Superior temporal gyrus (tissue), 1 donor: ENCODE data around the gene GNB5.
"Not testable (repeated sequence)": the region's sequence is repeated elsewhere in the genome, so short reads cannot be mapped to it uniquely, and the experiment has no call there.

ENCODE experiments used
- DNase-seq: peaks from one replicate; pipeline ENCODE4 v3.0.0-alpha.2; 2016; ENCODE audit errors: extremely low spot score

GNB5 gene

GRCh38 chr15:52170199-52170598, 21.0 kb downstream of the GNB5 start:
- DNase-seq = not testable (repeated sequence)

- DNase-seq = not testable (repeated sequence)
Observed at GRCh38 chr15:52165494-52166131, 25.6 kb downstream of the GNB5 start.

GRCh38 chr15:52164631-52165265, 26.4 kb downstream of the GNB5 start:
- DNase-seq = no peak

GRCh38 chr15:52163321-52164190, 27.6 kb downstream of the GNB5 start:
- no peak for DNase-seq

GRCh38 chr15:52162876-52163275, 28.3 kb downstream of the GNB5 start:
- no peak for DNase-seq

GRCh38 chr15:52162260-52162659, 28.9 kb downstream of the GNB5 start:
- DNase-seq = no peak

GRCh38 chr15:52161406-52161966, 29.7 kb downstream of the GNB5 start:
- DNase-seq = no peak

- DNase-seq = no peak
Observed at GRCh38 chr15:52159645-52160044, 31.5 kb downstream of the GNB5 start.

- DNase-seq = no peak
Observed at GRCh38 chr15:52158084-52158765, 33.0 kb downstream of the GNB5 start.

- no peak for DNase-seq
Observed at GRCh38 chr15:52155878-52156277, 35.3 kb downstream of the GNB5 start.

- no peak for DNase-seq
Observed at GRCh38 chr15:52154896-52155865, 36.0 kb downstream of the GNB5 start.

- DNase-seq = no peak
Observed at GRCh38 chr15:52153900-52154895, 37.0 kb downstream of the GNB5 start.

GRCh38 chr15:52151353-52151752, 39.8 kb downstream of the GNB5 start:
- DNase-seq = no peak

- DNase-seq = no peak
Observed at GRCh38 chr15:52150871-52151270, 40.3 kb downstream of the GNB5 start.

- DNase-seq = no peak
Observed at GRCh38 chr15:52150043-52150825, 41.0 kb downstream of the GNB5 start.

- DNase-seq = no peak
Observed at GRCh38 chr15:52148403-52148802, 42.8 kb downstream of the GNB5 start.

- no peak for DNase-seq
Observed at GRCh38 chr15:52146776-52147175, 44.4 kb downstream of the GNB5 start.

GRCh38 chr15:52146261-52146660, 44.9 kb downstream of the GNB5 start:
- DNase-seq = no peak
